IMR-90 (cell line): ENCODE measurements around the gene GBP7. TPM values are rescaled to one million over a fixed set of nuclear protein-coding genes. Genes with fewer than 3 reads are reported as not detected.

Experiments used
- ATAC-seq: fragments of 200-7000 bp; cut with Tn5 transposase; 2 replicates; pipeline ENCODE4 v1.9.1; 2020; ENCODE audit warnings: low read depth, mild to moderate bottlenecking, moderate library complexity
- BruUV-seq: library from RNA; stranded (reverse); fragments of 400-500 nt; replicated peaks from 2 replicates; lab custom pipeline; 2021; lab: Mats Ljungman, UMichigan
- CTCF ChIA-PET: fragments of 300-600 bp; formaldehyde crosslinking; extraction: SDS; loops from one replicate; lab custom pipeline; 2021; ENCODE audit warnings: antibody characterized with exemption; lab: Yijun Ruan, JAX
- POLR2A ChIA-PET: fragments of 300-600 bp; sonication (Branson Sonifier 250); formaldehyde crosslinking; loops from one replicate; lab custom pipeline; 2022; ENCODE audit warnings: antibody characterized with exemption; ENCODE audit not compliant: unreplicated experiment; lab: Charles Lee
- DNase-seq: peaks from one replicate; pipeline ENCODE4 v3.0.0; 2013
- H2AFZ ChIP-seq: replicated peaks from 2 replicates; pipeline ENCODE3; 2013; ENCODE audit warnings: low read length, mild to moderate bottlenecking; ENCODE audit not compliant: poor library complexity
- H2AK5ac ChIP-seq: 2 replicates; pipeline ENCODE4 v1.6.1; 2013; ENCODE audit warnings: low read depth, low read length, inconsistent platforms
- H2AK9ac ChIP-seq: replicated peaks from 2 replicates; pipeline ENCODE3; 2013; ENCODE audit warnings: mild to moderate bottlenecking, low read depth, low read length, moderate library complexity; ENCODE audit not compliant: poor library complexity
- H2BK120ac ChIP-seq: 2 replicates; pipeline ENCODE4 v1.6.1; 2013; ENCODE audit warnings: low read depth, low read length, inconsistent platforms
- H2BK15ac ChIP-seq: 3 replicates; pipeline ENCODE4 v1.6.1; 2013; ENCODE audit warnings: low read depth, low read length, inconsistent platforms
- H2BK20ac ChIP-seq: 2 replicates; pipeline ENCODE4 v1.6.1; 2013; ENCODE audit warnings: low read depth, mild to moderate bottlenecking, inconsistent platforms, low read length, moderate library complexity
- H2BK5ac ChIP-seq: 2 replicates; pipeline ENCODE4 v1.6.1; 2013; ENCODE audit warnings: mild to moderate bottlenecking, low read depth, low read length, inconsistent platforms; ENCODE audit not compliant: poor library complexity, severe bottlenecking
- H3K14ac ChIP-seq: replicated peaks from 2 replicates; pipeline ENCODE4 v1.6.1; 2013; ENCODE audit warnings: low read depth, low read length, inconsistent platforms
- H3K18ac ChIP-seq: 2 replicates; pipeline ENCODE4 v1.6.1; 2013; ENCODE audit warnings: low read depth, low read length, control low read depth
- H3K23ac ChIP-seq: 2 replicates; pipeline ENCODE4 v1.6.1; 2013; ENCODE audit warnings: low read depth, low read length, inconsistent platforms
- H3K27ac ChIP-seq: 2 replicates; pipeline ENCODE4 v1.5.1; 2013; ENCODE audit warnings: mild to moderate bottlenecking, control low read depth, low read length; ENCODE audit not compliant: insufficient read depth
- H3K27me3 ChIP-seq: 2 replicates; pipeline ENCODE4 v1.6.1; 2013; ENCODE audit warnings: low read length; ENCODE audit not compliant: control insufficient read depth, insufficient read depth
- H3K36me3 ChIP-seq: 2 replicates; pipeline ENCODE4 v1.6.1; 2013; ENCODE audit warnings: low read length, mixed read lengths; ENCODE audit not compliant: control insufficient read depth, insufficient read depth
- H3K4ac ChIP-seq: 2 replicates; pipeline ENCODE4 v1.6.1; 2013; ENCODE audit warnings: low read depth, low read length, inconsistent platforms
- H3K4me1 ChIP-seq: 2 replicates; pipeline ENCODE4 v1.6.1; 2013; ENCODE audit warnings: low read length, mixed read lengths; ENCODE audit not compliant: control insufficient read depth, insufficient read depth
- H3K4me2 ChIP-seq: 2 replicates; pipeline ENCODE4 v1.6.1; 2013; ENCODE audit warnings: low read depth, mild to moderate bottlenecking, control low read depth, low read length, moderate library complexity
- H3K4me3 ChIP-seq: 2 replicates; pipeline ENCODE4 v1.5.1; 2013; ENCODE audit warnings: low read depth, mild to moderate bottlenecking, control low read depth, low read length, moderate library complexity; ENCODE audit not compliant: insufficient read depth
- H3K56ac ChIP-seq: 2 replicates; pipeline ENCODE4 v1.6.1; 2013; ENCODE audit warnings: low read length, inconsistent platforms; ENCODE audit not compliant: insufficient read depth; ENCODE audit errors: extremely low read depth
- H3K79me1 ChIP-seq, 2 experiments: 2 replicates each; pipeline ENCODE4 v1.6.1; 2013; ENCODE audit warnings: low read length in 2 of 2, inconsistent platforms in 1 of 2, low read depth in 1 of 2
- H3K9ac ChIP-seq: 2 replicates; pipeline ENCODE4 v1.6.1; 2013; ENCODE audit warnings: low read depth, low read length, control low read depth
- H3K9me1 ChIP-seq: 2 replicates; pipeline ENCODE4 v1.6.1; 2013; ENCODE audit warnings: low read length, inconsistent platforms; ENCODE audit not compliant: insufficient read depth
- H3K9me3 ChIP-seq: 2 replicates; pipeline ENCODE4 v1.6.1; 2013; ENCODE audit warnings: low read length; ENCODE audit not compliant: control insufficient read depth, insufficient read depth
- H4K20me1 ChIP-seq: 2 replicates; pipeline ENCODE4 v1.6.1; 2013; ENCODE audit warnings: low read length, inconsistent platforms; ENCODE audit not compliant: insufficient read depth
- H4K5ac ChIP-seq: 2 replicates; pipeline ENCODE4 v1.6.1; 2013; ENCODE audit warnings: mild to moderate bottlenecking, low read depth, low read length, control low read depth
- H4K8ac ChIP-seq, 2 experiments: 2 replicates each; pipeline ENCODE4 v1.6.1; 2013; ENCODE audit warnings: low read depth in 2 of 2, low read length in 2 of 2, control low read depth in 1 of 2, inconsistent platforms in 1 of 2
- H4K91ac ChIP-seq: 2 replicates; pipeline ENCODE4 v1.6.1; 2013; ENCODE audit warnings: low read depth, low read length, inconsistent platforms; ENCODE audit not compliant: insufficient read depth
- BHLHE40 ChIP-seq: fragments of 150-350 bp; IDR thresholded peaks from 2 replicates; pipeline ENCODE4 v1.6.1; 2016; ENCODE audit warnings: mild to moderate bottlenecking, low read depth, low read length
- CEBPB ChIP-seq: IDR thresholded peaks from 2 replicates; pipeline ENCODE4 v1.6.1; 2012; ENCODE audit warnings: low read depth, low read length, improper control_type of control experiment
- CHD1 ChIP-seq: IDR thresholded peaks from 2 replicates; pipeline ENCODE4 v1.6.1; 2012; ENCODE audit warnings: low read depth, low read length, improper control_type of control experiment
- CTCF ChIP-seq: conservative IDR thresholded peaks from 2 replicates; pipeline ENCODE4 v1.5.1; 2012; ENCODE audit warnings: mild to moderate bottlenecking, low read depth, low read length, improper control_type of control experiment
- ELK1 ChIP-seq: fragments of 150-350 bp; IDR thresholded peaks from 2 replicates; pipeline ENCODE4 v1.6.1; 2016; ENCODE audit warnings: low read depth, mild to moderate bottlenecking, low read length, moderate library complexity, borderline replicate concordance
- FOS ChIP-seq: fragments of 150-350 bp; IDR thresholded peaks from 2 replicates; pipeline ENCODE4 v1.6.1; 2016; ENCODE audit warnings: low read depth, low read length
- MAFK ChIP-seq: IDR thresholded peaks from 2 replicates; pipeline ENCODE4 v1.6.1; 2012; ENCODE audit warnings: low read depth, low read length, improper control_type of control experiment
- MAZ ChIP-seq: IDR thresholded peaks from 2 replicates; pipeline ENCODE4 v1.6.1; 2012; ENCODE audit warnings: low read depth, mild to moderate bottlenecking, low read length, improper control_type of control experiment, moderate library complexity, borderline replicate concordance
- MXI1 ChIP-seq: IDR thresholded peaks from 2 replicates; pipeline ENCODE4 v1.6.1; 2012; ENCODE audit warnings: low read depth, mild to moderate bottlenecking, low read length, moderate library complexity, borderline replicate concordance
- NFE2L2 ChIP-seq: fragments of 150-350 bp; IDR thresholded peaks from 2 replicates; pipeline ENCODE4 v1.6.1; 2016; ENCODE audit warnings: low read depth, mild to moderate bottlenecking, low read length
- RAD21 ChIP-seq: IDR thresholded peaks from 2 replicates; pipeline ENCODE4 v1.6.1; 2012; ENCODE audit warnings: low read length, improper control_type of control experiment
- RCOR1 ChIP-seq: IDR thresholded peaks from 2 replicates; pipeline ENCODE4 v1.6.1; 2012; ENCODE audit warnings: mild to moderate bottlenecking, low read length, improper control_type of control experiment; ENCODE audit not compliant: insufficient replicate concordance
- SMC3 ChIP-seq: fragments of 150-350 bp; IDR thresholded peaks from 2 replicates; pipeline ENCODE4 v1.6.1; 2016; ENCODE audit warnings: low read depth, mild to moderate bottlenecking, antibody characterized with exemption, low read length, moderate library complexity
- USF2 ChIP-seq: fragments of 150-350 bp; IDR thresholded peaks from 2 replicates; pipeline ENCODE4 v1.6.1; 2017; ENCODE audit warnings: mild to moderate bottlenecking, antibody characterized with exemption, low read length, low read depth
- WGBS, 2 experiments: methylation state at CpG; one replicate each; pipeline versions ENCODE4 v1.1.5 to v1.1.7; 2013; ENCODE audit warnings: missing lambda C conversion rate in 2 of 2; ENCODE audit not compliant: insufficient read length in 1 of 2; ENCODE audit errors: extremely low coverage in 2 of 2; 5-methylcytosine and 5-hydroxymethylcytosine counted together
- dilution Hi-C: fragments of 300-500 bp; cut with HindIII; formaldehyde crosslinking; loops from one replicate; pipeline ENCODE4 v1.14.3; 2018; ENCODE audit warnings: low sequenced_read_pairs; ENCODE audit not compliant: unreplicated experiment
- in situ Hi-C: fragments of 300-500 bp; cut with MboI; formaldehyde crosslinking; loops from 3 replicates; pipeline ENCODE4 v1.14.3; 2019; ENCODE audit warnings: low sequenced_read_pairs, inconsistent platforms, mixed read lengths
- intact Hi-C: fragments of 100-400 bp; cut with micrococcal nuclease; formaldehyde crosslinking; loops from 2 replicates; pipeline ENCODE4 v1.10.0; 2022
- polyA plus RNA-seq, 3 experiments: library from polyadenylated mRNA; depleted of rRNA; stranded (reverse); fragments of >200 nt; gene quantifications; 2 replicates each; pipeline ENCODE4 v1.2.3, GENCODE V29; 2012; ENCODE audit warnings: low replicate concordance in 1 of 3
- total RNA-seq: library from RNA; depleted of rRNA; stranded (reverse); fragments of >200 nt; gene quantifications from 2 replicates; pipeline ENCODE4 v1.2.3, GENCODE V29; 2012

GBP7 gene
- total and polyA plus RNA-seq, 2 of the 4 experiments (the other 2 are of a cell fraction): not detected

- Histone ChIP-seq H3K79me1 (no peaks in the 10 kb centered on the region), H3K4me3 (no peak overlapping the region), H2AK5ac (no peak overlapping the region), H3K9me3 (no peaks in the 10 kb centered on the region), H2AFZ (no peak overlapping the region), H3K9ac (no peak overlapping the region), H3K56ac (no peak overlapping the region), H2AK9ac (no peak overlapping the region), H4K20me1 (no peaks in the 10 kb centered on the region), H3K4me1 (no peaks in the 10 kb centered on the region), H3K27me3 (no peaks in the 10 kb centered on the region), H4K8ac (no peak overlapping the region), H3K36me3 (peaks cover 11% of the 10 kb centered on the region), H2BK20ac (no peak overlapping the region), H4K5ac (no peak overlapping the region), H3K14ac (no peak overlapping the region), H3K27ac (no peak overlapping the region), H3K23ac (no peak overlapping the region), H2BK15ac (no peak overlapping the region), H3K4me2 (no peak overlapping the region), H2BK5ac (no peak overlapping the region), H3K9me1 (no peaks in the 10 kb centered on the region), H2BK120ac (no peak overlapping the region), H3K4ac (no peak overlapping the region), H4K91ac (no peak overlapping the region), H3K18ac (no peak overlapping the region)
- dilution Hi-C loops (no loop called here), intact Hi-C loops (no loop called here), in situ Hi-C loops (no loop called here)
- CTCF ChIA-PET: no interaction called here
- TF ChIP-seq ELK1 (no peak), CEBPB (no peak), RAD21 (no peak), RCOR1 (no peak), SMC3 (no peak), CTCF (no peak), MXI1 (no peak), CHD1 (no peak), BHLHE40 (no peak), NFE2L2 (no peak), FOS (no peak), MAZ (no peak), MAFK (no peak), USF2 (no peak)
- ATAC-seq (no peak), DNase-seq (no peak)
- POLR2A ChIA-PET: no interaction called here
- BruUV-seq: no TSS peak
- WGBS, 2 experiments: no CpG with 5 or more reads among the region's 2 CpGs
Observed at GRCh38 chr1:89114662-89115061, 61.1 kb downstream of the GBP7 start.
